Fibroblast of gingiva (primary cell): Measurements from ENCODE around the gene SUCLG2.

Experiments
- DNase-seq: peaks from one replicate; pipeline ENCODE4 v3.0.0-alpha.2; 2011; ENCODE audit warnings: low read depth

Gene SUCLG2

GRCh38 chr3:67515778-67516177 lies 138.6 kb downstream of the SUCLG2 start:
- DNase-seq: no peak

GRCh38 chr3:67509471-67510075 lies 144.8 kb downstream of the SUCLG2 start:
- DNase-seq: peak; percentile 33

- no peak for DNase-seq
Measured at GRCh38 chr3:67507584-67507983, 146.8 kb downstream of the SUCLG2 start.

- no peak for DNase-seq
Measured at GRCh38 chr3:67500709-67501108, 153.7 kb downstream of the SUCLG2 start.

GRCh38 chr3:67497746-67498145 lies 156.7 kb downstream of the SUCLG2 start:
- no peak for DNase-seq

GRCh38 chr3:67495751-67496150 lies 158.7 kb downstream of the SUCLG2 start:
- DNase-seq: no peak

GRCh38 chr3:67493808-67494207 lies 160.6 kb downstream of the SUCLG2 start:
- no peak for DNase-seq

- no peak for DNase-seq
Measured at GRCh38 chr3:67490658-67491057, 163.8 kb downstream of the SUCLG2 start.

- no peak for DNase-seq
Measured at GRCh38 chr3:67489816-67490215, 164.6 kb downstream of the SUCLG2 start.

- DNase-seq: no peak
Measured at GRCh38 chr3:67487564-67488114, 166.8 kb downstream of the SUCLG2 start.

- no peak for DNase-seq
Measured at GRCh38 chr3:67486883-67487282, 167.5 kb downstream of the SUCLG2 start.

GRCh38 chr3:67484085-67484484 lies 170.3 kb downstream of the SUCLG2 start:
- DNase-seq: no peak

GRCh38 chr3:67481126-67481525 lies 173.3 kb downstream of the SUCLG2 start:
- DNase-seq: no peak

GRCh38 chr3:67478423-67478822 lies 176.0 kb downstream of the SUCLG2 start:
- DNase-seq: no peak

GRCh38 chr3:67474311-67474710 lies 180.1 kb downstream of the SUCLG2 start:
- DNase-seq: no peak

GRCh38 chr3:67472674-67473201 lies 181.7 kb downstream of the SUCLG2 start:
- DNase-seq: no peak

- no peak for DNase-seq
Measured at GRCh38 chr3:67470207-67470606, 184.2 kb downstream of the SUCLG2 start.

- DNase-seq: no peak
Measured at GRCh38 chr3:67468511-67468910, 185.9 kb downstream of the SUCLG2 start.

GRCh38 chr3:67463656-67464055 lies 190.8 kb downstream of the SUCLG2 start:
- DNase-seq: no peak

- no peak for DNase-seq
Measured at GRCh38 chr3:67462187-67462586, 192.2 kb downstream of the SUCLG2 start.

- peak; percentile 56 for DNase-seq
Measured at GRCh38 chr3:67461667-67462142, 192.7 kb downstream of the SUCLG2 start.

GRCh38 chr3:67460841-67461510 lies 193.4 kb downstream of the SUCLG2 start:
- no peak for DNase-seq

GRCh38 chr3:67459796-67460195 lies 194.6 kb downstream of the SUCLG2 start:
- no peak for DNase-seq
